ENCODE data around the gene DCHS1. TPM values are rescaled to one million over a fixed set of nuclear protein-coding genes. Genes with fewer than 3 reads are reported as not detected.

DCHS1 gene
- total RNA-seq, 3 donors from 2014 or later (not counting 1 experiment from before 2014, with no cell fraction given) = 0.49 to 1.0 (median 0.83) TPM

- Mint-ChIP-seq H3K9me3 (no peaks in the 10 kb centered on the region), H3K27ac (no peak overlapping the region), H3K4me3 (no peak overlapping the region), H3K27me3 (ENCODE audit: low read depth in 2 of 2) (no peaks in the 10 kb centered on the region), H3K4me1 (peaks cover 20 to 28% of the 10 kb centered on the region in 2 donors), H3K36me3 (no peaks in the 10 kb centered on the region)
- peaks cover 42% of the 10 kb centered on the region for H3K36me3 ChIP-seq (ENCODE audit: control insufficient read depth, insufficient read depth, low read length)
- no peak overlapping the region for H3K4me3 ChIP-seq (ENCODE audit: low read length)
- H3K27me3 ChIP-seq (ENCODE audit: control insufficient read depth, insufficient read depth, low read length) = no peaks in the 10 kb centered on the region
- DNase-seq = no peak
- intact Hi-C loops (cut with micrococcal nuclease) = loop anchor here (10.0 kb wide), 1 partner anchor 220 kb away; the partner anchor contains the start of gene SMPD1
- peaks cover 48% of the 10 kb centered on the region for H3K4me1 ChIP-seq (ENCODE audit: control insufficient read depth, insufficient read depth, low read length)
- no peaks in the 10 kb centered on the region for H3K9me3 ChIP-seq (ENCODE audit: control insufficient read depth, insufficient read depth, low read length)
- WGBS (ENCODE audit: insufficient coverage) = 100% methylated on average over 2 of the region's 2 CpGs
- ATAC-seq = no peak
- no peak for TF ChIP-seq CTCF (IDR thresholded peaks at IDR 0.05)
- H3K27ac ChIP-seq (ENCODE audit: low read length) = no peak overlapping the region
These were observed 41.2 kb downstream of the DCHS1 start for GRCh38 chr11:6614446-6614845.

GRCh38 chr11:6613496-6613895 lies 42.1 kb downstream of the DCHS1 start:
- no peak for DNase-seq
- intact Hi-C loops (cut with micrococcal nuclease) = loop anchor here (10.0 kb wide), 1 partner anchor 219 kb away; the partner anchor contains the start of gene SMPD1
- no peaks in the 10 kb centered on the region for H3K9me3 Mint-ChIP-seq
- 98% methylated on average over 3 of the region's 3 CpGs for WGBS (ENCODE audit: insufficient coverage)
- Histone ChIP-seq H3K36me3 (ENCODE audit: control insufficient read depth, insufficient read depth, low read length) (peaks cover 51% of the 10 kb centered on the region), H3K4me3 (ENCODE audit: low read length) (no peak overlapping the region), H3K4me1 (ENCODE audit: control insufficient read depth, insufficient read depth, low read length) (peaks cover 49% of the 10 kb centered on the region), H3K27me3 (ENCODE audit: control insufficient read depth, insufficient read depth, low read length) (no peaks in the 10 kb centered on the region), H3K27ac (ENCODE audit: low read length) (peak overlapping the region; percentile 95), H3K9me3 (ENCODE audit: control insufficient read depth, insufficient read depth, low read length) (no peaks in the 10 kb centered on the region)
- peaks cover 22 to 33% of the 10 kb centered on the region in 2 donors for H3K4me1 Mint-ChIP-seq
- H3K27ac Mint-ChIP-seq = no peak overlapping the region
- no peaks in the 10 kb centered on the region for H3K27me3 Mint-ChIP-seq (ENCODE audit: low read depth in 2 of 2)
- H3K4me3 Mint-ChIP-seq = no peak overlapping the region
- no peaks in the 10 kb centered on the region for H3K36me3 Mint-ChIP-seq
- ATAC-seq = no peak
- no peak for TF ChIP-seq CTCF (IDR thresholded peaks at IDR 0.05)

GRCh38 chr11:6612213-6613041 lies 43.2 kb downstream of the DCHS1 start, which contains the start of gene TAF10:
Gene TAF10 (minus strand): TSS chr11:6612216. CDS start chr11:6612189, 27 bp downstream.
- DNase-seq (peak; percentile 93 to 98), ATAC-seq (peak; percentile 80 to 93 (median 84))
- no peaks in the 10 kb centered on the region for H3K27me3 Mint-ChIP-seq (ENCODE audit: low read depth in 2 of 2)
- H3K27me3 ChIP-seq (ENCODE audit: control insufficient read depth, insufficient read depth, low read length) = no peaks in the 10 kb centered on the region
- peaks cover 27 to 38% of the 10 kb centered on the region in 2 donors for H3K4me1 Mint-ChIP-seq
- intact Hi-C loops (cut with micrococcal nuclease) = loop anchor here (1.0 to 10.0 kb wide), 3 partner anchors 9 to 218 kb away; partner anchors contain the start of genes ILK, MRPL17, RRP8 and SMPD1
- peaks cover 49% of the 10 kb centered on the region for H3K4me1 ChIP-seq (ENCODE audit: control insufficient read depth, insufficient read depth, low read length)
- peak within 1 kb of the TSS; percentile 65 for H3K4me3 ChIP-seq (ENCODE audit: low read length)
- peak; percentile 45 for TF ChIP-seq CTCF (IDR thresholded peaks at IDR 0.05)
- no peaks in the 10 kb centered on the region for H3K9me3 ChIP-seq (ENCODE audit: control insufficient read depth, insufficient read depth, low read length)
- peak within 1 kb of the TSS; percentile 84 for H3K4me3 Mint-ChIP-seq
- H3K27ac Mint-ChIP-seq = no peak within 1 kb of the TSS
- H3K9me3 Mint-ChIP-seq = no peaks in the 10 kb centered on the region
- no peaks in the 10 kb centered on the region for H3K36me3 Mint-ChIP-seq
- peak within 1 kb of the TSS; percentile 95 for H3K27ac ChIP-seq (ENCODE audit: low read length)
- H3K36me3 ChIP-seq (ENCODE audit: control insufficient read depth, insufficient read depth, low read length) = peaks cover 60% of the 10 kb centered on the region
- WGBS (ENCODE audit: insufficient coverage) = 0% methylated on average over 51 of the region's 51 CpGs

All from natural killer cell (primary cell).